CD4-positive, alpha-beta T cell treated with Interleukin-2 at 100 ng/mL for 4 hours (primary cell): ENCODE data around the gene CEBPE.

Experiments used
- DNase-seq: peaks from one replicate; pipeline ENCODE4 v3.0.0-alpha.2; 2020; ENCODE audit warnings: low spot score

CEBPE gene

GRCh38 chr14:23118506-23119362, at the start of gene CEBPE:
TSS of gene CEBPE (minus strand) at chr14:23119255. CDS start at chr14:23119091, 164 bp downstream.
- DNase-seq: no peak

- DNase-seq: no peak
These were observed 49.2 kb upstream of the CEBPE start for GRCh38 chr14:23168246-23168645.

GRCh38 chr14:23167116-23167847, 48.2 kb upstream of the CEBPE start:
- no peak for DNase-seq

GRCh38 chr14:23164949-23165348, 45.9 kb upstream of the CEBPE start:
- DNase-seq: no peak

- DNase-seq: no peak
These were observed 45.2 kb upstream of the CEBPE start for GRCh38 chr14:23164250-23164649.

GRCh38 chr14:23163830-23164229, 44.8 kb upstream of the CEBPE start:
- no peak for DNase-seq

GRCh38 chr14:23162800-23163199, 43.7 kb upstream of the CEBPE start:
- DNase-seq: no peak

- DNase-seq: no peak
These were observed 43.0 kb upstream of the CEBPE start for GRCh38 chr14:23162005-23162404.

- no peak for DNase-seq
These were observed 42.0 kb upstream of the CEBPE start for GRCh38 chr14:23160924-23161522.

- no peak for DNase-seq
These were observed 40.5 kb upstream of the CEBPE start for GRCh38 chr14:23159532-23159931.

GRCh38 chr14:23158779-23159178, 39.7 kb upstream of the CEBPE start:
- no peak for DNase-seq

- no peak for DNase-seq
These were observed 36.0 kb upstream of the CEBPE start for GRCh38 chr14:23154964-23155587.

GRCh38 chr14:23153851-23154796, 35.1 kb upstream of the CEBPE start:
- DNase-seq: no peak

GRCh38 chr14:23151342-23151741, 32.3 kb upstream of the CEBPE start:
- DNase-seq: no peak

GRCh38 chr14:23149745-23150144, 30.7 kb upstream of the CEBPE start:
- DNase-seq: no peak

- no peak for DNase-seq
These were observed 29.7 kb upstream of the CEBPE start for GRCh38 chr14:23148591-23149249.

GRCh38 chr14:23147676-23148075, 28.6 kb upstream of the CEBPE start:
- no peak for DNase-seq

GRCh38 chr14:23146980-23147379, 27.9 kb upstream of the CEBPE start:
- no peak for DNase-seq

- no peak for DNase-seq
These were observed 27.4 kb upstream of the CEBPE start for GRCh38 chr14:23146351-23146910.

GRCh38 chr14:23145794-23146350, 26.8 kb upstream of the CEBPE start:
- DNase-seq: no peak
